Measurements from ENCODE around the gene AUTS2.

DNA sequence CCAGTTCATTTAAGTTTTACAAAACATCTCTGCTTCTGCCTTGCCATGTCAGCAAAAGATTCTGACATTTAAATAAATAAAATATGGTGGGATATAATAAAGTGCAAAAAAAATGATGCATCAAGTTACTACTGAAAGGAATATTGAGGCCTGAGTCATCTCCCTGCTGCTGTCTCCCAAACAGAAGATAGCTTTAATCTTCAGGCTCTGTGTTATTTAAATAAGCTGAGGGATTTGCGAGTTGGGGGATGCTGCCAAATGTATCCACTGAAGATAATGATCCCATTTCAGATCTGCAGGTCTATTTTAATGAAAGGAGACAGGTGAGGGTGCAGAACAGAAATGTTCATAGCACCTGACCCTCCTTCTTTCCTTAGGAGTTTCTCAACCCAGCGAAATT, 720.8 kb downstream of the AUTS2 start:
- TF ChIP-seq, protein P1, sequence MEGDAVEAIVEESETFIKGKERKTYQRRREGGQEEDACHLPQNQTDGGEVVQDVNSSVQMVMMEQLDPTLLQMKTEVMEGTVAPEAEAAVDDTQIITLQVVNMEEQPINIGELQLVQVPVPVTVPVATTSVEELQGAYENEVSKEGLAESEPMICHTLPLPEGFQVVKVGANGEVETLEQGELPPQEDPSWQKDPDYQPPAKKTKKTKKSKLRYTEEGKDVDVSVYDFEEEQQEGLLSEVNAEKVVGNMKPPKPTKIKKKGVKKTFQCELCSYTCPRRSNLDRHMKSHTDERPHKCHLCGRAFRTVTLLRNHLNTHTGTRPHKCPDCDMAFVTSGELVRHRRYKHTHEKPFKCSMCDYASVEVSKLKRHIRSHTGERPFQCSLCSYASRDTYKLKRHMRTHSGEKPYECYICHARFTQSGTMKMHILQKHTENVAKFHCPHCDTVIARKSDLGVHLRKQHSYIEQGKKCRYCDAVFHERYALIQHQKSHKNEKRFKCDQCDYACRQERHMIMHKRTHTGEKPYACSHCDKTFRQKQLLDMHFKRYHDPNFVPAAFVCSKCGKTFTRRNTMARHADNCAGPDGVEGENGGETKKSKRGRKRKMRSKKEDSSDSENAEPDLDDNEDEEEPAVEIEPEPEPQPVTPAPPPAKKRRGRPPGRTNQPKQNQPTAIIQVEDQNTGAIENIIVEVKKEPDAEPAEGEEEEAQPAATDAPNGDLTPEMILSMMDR (optimal IDR thresholded peaks at IDR 0.05 in 1 of 3, IDR thresholded peaks at IDR 0.05 in 1 of 3, conservative IDR thresholded peaks at IDR 0.05 in 1 of 3; ENCODE audit: extremely low read depth in 1 of 3, insufficient read depth in 2 of 3, low read length in 3 of 3), result no peak
- TF ChIP-seq EZH2 (IDR thresholded peaks at IDR 0.05; ENCODE audit: low read length), result no peak
